A673 (cell line): ENCODE data around the gene STARD5.

Experiments used
- EZH2 ChIP-seq: fragments of 200-600 bp; sonication (generic); IDR thresholded peaks from 2 replicates; pipeline ENCODE4 v1.6.1; 2017; ENCODE audit warnings: borderline replicate concordance, low read depth, mild to moderate bottlenecking, mixed read lengths, antibody characterized with exemption, low read length; ENCODE audit not compliant: poor library complexity, severe bottlenecking
- TF ChIP-seq, protein P1 (sequence below): fragments of 300-800, 200-600 bp; sonication (generic); conservative IDR thresholded peaks from 2 replicates; pipeline ENCODE4 v1.5.1; 2017; ENCODE audit warnings: low read depth, mild to moderate bottlenecking, antibody characterized with exemption, low read length, moderate library complexity, mixed read lengths

DNA sequence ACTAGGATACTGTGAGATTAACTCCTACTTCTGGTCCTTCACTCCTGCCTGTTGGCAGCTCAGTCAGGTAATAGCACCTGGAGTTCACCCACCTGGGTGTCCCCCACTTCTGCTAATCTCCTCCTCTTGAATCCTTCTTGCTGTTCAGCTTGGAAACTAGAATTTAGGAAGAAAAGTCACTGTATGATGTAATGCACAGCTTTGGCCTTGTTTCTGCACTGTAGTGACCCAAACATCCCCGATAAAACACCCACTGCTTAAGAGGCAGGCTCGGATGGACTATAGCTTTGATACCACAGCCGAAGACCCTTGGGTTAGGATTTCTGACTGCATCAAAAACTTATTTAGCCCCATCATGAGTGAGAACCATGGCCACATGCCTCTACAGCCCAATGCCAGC lies 24.8 kb downstream of the STARD5 start:
- TF ChIP-seq, protein P1, sequence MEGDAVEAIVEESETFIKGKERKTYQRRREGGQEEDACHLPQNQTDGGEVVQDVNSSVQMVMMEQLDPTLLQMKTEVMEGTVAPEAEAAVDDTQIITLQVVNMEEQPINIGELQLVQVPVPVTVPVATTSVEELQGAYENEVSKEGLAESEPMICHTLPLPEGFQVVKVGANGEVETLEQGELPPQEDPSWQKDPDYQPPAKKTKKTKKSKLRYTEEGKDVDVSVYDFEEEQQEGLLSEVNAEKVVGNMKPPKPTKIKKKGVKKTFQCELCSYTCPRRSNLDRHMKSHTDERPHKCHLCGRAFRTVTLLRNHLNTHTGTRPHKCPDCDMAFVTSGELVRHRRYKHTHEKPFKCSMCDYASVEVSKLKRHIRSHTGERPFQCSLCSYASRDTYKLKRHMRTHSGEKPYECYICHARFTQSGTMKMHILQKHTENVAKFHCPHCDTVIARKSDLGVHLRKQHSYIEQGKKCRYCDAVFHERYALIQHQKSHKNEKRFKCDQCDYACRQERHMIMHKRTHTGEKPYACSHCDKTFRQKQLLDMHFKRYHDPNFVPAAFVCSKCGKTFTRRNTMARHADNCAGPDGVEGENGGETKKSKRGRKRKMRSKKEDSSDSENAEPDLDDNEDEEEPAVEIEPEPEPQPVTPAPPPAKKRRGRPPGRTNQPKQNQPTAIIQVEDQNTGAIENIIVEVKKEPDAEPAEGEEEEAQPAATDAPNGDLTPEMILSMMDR: no peak
- no peak for TF ChIP-seq EZH2
